ENCODE measurements around the gene UNC13B. TPM values are rescaled to one million over a fixed set of nuclear protein-coding genes. Genes with fewer than 3 reads are reported as not detected.
"Not testable (repeated sequence)": the region's sequence is repeated elsewhere in the genome, so short reads cannot be mapped to it uniquely, and the experiment has no call there.

The UNC13B gene
- total RNA-seq, 1 experiment from 2014 or later: not detected

- Histone ChIP-seq H3K4me1 (ENCODE audit: low read length) (no peaks in the 10 kb centered on the region), H3K9me2 (replicated peaks; ENCODE audit: insufficient read depth, low read length) (no peaks in the 10 kb centered on the region), H3K4me3 (ENCODE audit: low read length) (no peak overlapping the region), H4K20me1 (ENCODE audit: insufficient read depth, low read depth, low read length) (no peaks in the 10 kb centered on the region), H3K4me2 (ENCODE audit: low read depth, low read length, poor library complexity, severe bottlenecking) (no peak overlapping the region), H2AFZ (ENCODE audit: low read length) (no peak overlapping the region), H3K36me3 (ENCODE audit: insufficient read depth, low read length) (no peaks in the 10 kb centered on the region), H3K9me3 (ENCODE audit: low read length) (no peaks in the 10 kb centered on the region), H3K27ac (ENCODE audit: low read length) (no peak overlapping the region), H3K79me2 (ENCODE audit: low read length) (no peaks in the 10 kb centered on the region), H3K27me3 (ENCODE audit: low read length) (no peaks in the 10 kb centered on the region), H3K9ac (ENCODE audit: low read length) (no peak overlapping the region)
- DNase-seq: no peak
These were observed 11.1 kb downstream of the UNC13B start for GRCh38 chr9:35172878-35173277.

GRCh38 chr9:35177520-35177919 lies 15.7 kb downstream of the UNC13B start:
- no peak for DNase-seq
- H3K36me3 ChIP-seq (ENCODE audit: insufficient read depth, low read length): no peaks in the 10 kb centered on the region
- H3K9me3 ChIP-seq (ENCODE audit: low read length): no peaks in the 10 kb centered on the region
- H3K27me3 ChIP-seq (ENCODE audit: low read length): no peaks in the 10 kb centered on the region
- H3K4me3 ChIP-seq (ENCODE audit: low read length): no peak overlapping the region
- no peaks in the 10 kb centered on the region for H3K9me2 ChIP-seq (replicated peaks; ENCODE audit: insufficient read depth, low read length)
- no peak overlapping the region for H2AFZ ChIP-seq (ENCODE audit: low read length)
- no peak overlapping the region for H3K9ac ChIP-seq (ENCODE audit: low read length)
- H3K4me1 ChIP-seq (ENCODE audit: low read length): no peaks in the 10 kb centered on the region
- no peaks in the 10 kb centered on the region for H3K79me2 ChIP-seq (ENCODE audit: low read length)
- H4K20me1 ChIP-seq (ENCODE audit: insufficient read depth, low read depth, low read length): no peaks in the 10 kb centered on the region
- H3K4me2 ChIP-seq (ENCODE audit: low read depth, low read length, poor library complexity, severe bottlenecking): no peak overlapping the region
- no peak overlapping the region for H3K27ac ChIP-seq (ENCODE audit: low read length)

GRCh38 chr9:35179347-35180280 lies 17.8 kb downstream of the UNC13B start:
- no peaks in the 10 kb centered on the region for H3K9me3 ChIP-seq (ENCODE audit: low read length)
- no peak overlapping the region for H3K4me2 ChIP-seq (ENCODE audit: low read depth, low read length, poor library complexity, severe bottlenecking)
- no peak overlapping the region for H3K9ac ChIP-seq (ENCODE audit: low read length)
- H4K20me1 ChIP-seq (ENCODE audit: insufficient read depth, low read depth, low read length): no peaks in the 10 kb centered on the region
- H3K36me3 ChIP-seq (ENCODE audit: insufficient read depth, low read length): no peaks in the 10 kb centered on the region
- no peaks in the 10 kb centered on the region for H3K27me3 ChIP-seq (ENCODE audit: low read length)
- no peaks in the 10 kb centered on the region for H3K4me1 ChIP-seq (ENCODE audit: low read length)
- no peaks in the 10 kb centered on the region for H3K9me2 ChIP-seq (replicated peaks; ENCODE audit: insufficient read depth, low read length)
- H3K27ac ChIP-seq (ENCODE audit: low read length): no peak overlapping the region
- no peak overlapping the region for H2AFZ ChIP-seq (ENCODE audit: low read length)
- H3K79me2 ChIP-seq (ENCODE audit: low read length): no peaks in the 10 kb centered on the region
- no peak overlapping the region for H3K4me3 ChIP-seq (ENCODE audit: low read length)
- DNase-seq: no peak

GRCh38 chr9:35180801-35181200 lies 19.0 kb downstream of the UNC13B start:
- no peaks in the 10 kb centered on the region for H3K9me3 ChIP-seq (ENCODE audit: low read length)
- H2AFZ ChIP-seq (ENCODE audit: low read length): no peak overlapping the region
- H3K27ac ChIP-seq (ENCODE audit: low read length): no peak overlapping the region
- no peaks in the 10 kb centered on the region for H4K20me1 ChIP-seq (ENCODE audit: insufficient read depth, low read depth, low read length)
- no peaks in the 10 kb centered on the region for H3K36me3 ChIP-seq (ENCODE audit: insufficient read depth, low read length)
- no peak overlapping the region for H3K4me2 ChIP-seq (ENCODE audit: low read depth, low read length, poor library complexity, severe bottlenecking)
- H3K4me1 ChIP-seq (ENCODE audit: low read length): no peaks in the 10 kb centered on the region
- no peaks in the 10 kb centered on the region for H3K9me2 ChIP-seq (replicated peaks; ENCODE audit: insufficient read depth, low read length)
- H3K27me3 ChIP-seq (ENCODE audit: low read length): no peaks in the 10 kb centered on the region
- no peak overlapping the region for H3K4me3 ChIP-seq (ENCODE audit: low read length)
- no peaks in the 10 kb centered on the region for H3K79me2 ChIP-seq (ENCODE audit: low read length)
- H3K9ac ChIP-seq (ENCODE audit: low read length): no peak overlapping the region
- no peak for DNase-seq

- not testable (repeated sequence) for H3K4me1 ChIP-seq (ENCODE audit: low read length); H3K4me2 ChIP-seq (ENCODE audit: low read depth, low read length, poor library complexity, severe bottlenecking); H3K36me3 ChIP-seq (ENCODE audit: insufficient read depth, low read length); H3K9me2 ChIP-seq (replicated peaks; ENCODE audit: insufficient read depth, low read length); H2AFZ ChIP-seq (ENCODE audit: low read length); DNase-seq; H3K27ac ChIP-seq (ENCODE audit: low read length); H3K9me3 ChIP-seq (ENCODE audit: low read length); H3K4me3 ChIP-seq (ENCODE audit: low read length); H3K9ac ChIP-seq (ENCODE audit: low read length); H4K20me1 ChIP-seq (ENCODE audit: insufficient read depth, low read depth, low read length); H3K27me3 ChIP-seq (ENCODE audit: low read length); H3K79me2 ChIP-seq (ENCODE audit: low read length)
These were observed 20.6 kb downstream of the UNC13B start for GRCh38 chr9:35182401-35182800.

GRCh38 chr9:35182996-35183754 lies 21.4 kb downstream of the UNC13B start:
- H2AFZ ChIP-seq (ENCODE audit: low read length); H3K4me2 ChIP-seq (ENCODE audit: low read depth, low read length, poor library complexity, severe bottlenecking); H3K27ac ChIP-seq (ENCODE audit: low read length); H3K4me1 ChIP-seq (ENCODE audit: low read length); H4K20me1 ChIP-seq (ENCODE audit: insufficient read depth, low read depth, low read length); DNase-seq; H3K79me2 ChIP-seq (ENCODE audit: low read length); H3K4me3 ChIP-seq (ENCODE audit: low read length); H3K9ac ChIP-seq (ENCODE audit: low read length); H3K9me2 ChIP-seq (replicated peaks; ENCODE audit: insufficient read depth, low read length); H3K36me3 ChIP-seq (ENCODE audit: insufficient read depth, low read length); H3K9me3 ChIP-seq (ENCODE audit: low read length); H3K27me3 ChIP-seq (ENCODE audit: low read length): not testable (repeated sequence)

- not testable (repeated sequence) for H3K9ac ChIP-seq (ENCODE audit: low read length); H3K79me2 ChIP-seq (ENCODE audit: low read length); H2AFZ ChIP-seq (ENCODE audit: low read length); H3K27me3 ChIP-seq (ENCODE audit: low read length); H3K9me2 ChIP-seq (replicated peaks; ENCODE audit: insufficient read depth, low read length); H3K9me3 ChIP-seq (ENCODE audit: low read length); H3K4me3 ChIP-seq (ENCODE audit: low read length); H4K20me1 ChIP-seq (ENCODE audit: insufficient read depth, low read depth, low read length); H3K4me2 ChIP-seq (ENCODE audit: low read depth, low read length, poor library complexity, severe bottlenecking); H3K4me1 ChIP-seq (ENCODE audit: low read length); H3K36me3 ChIP-seq (ENCODE audit: insufficient read depth, low read length); H3K27ac ChIP-seq (ENCODE audit: low read length); DNase-seq
These were observed 22.1 kb downstream of the UNC13B start for GRCh38 chr9:35183755-35184480.

- Histone ChIP-seq H3K27ac (ENCODE audit: low read length) (no peak overlapping the region), H3K36me3 (ENCODE audit: insufficient read depth, low read length) (no peaks in the 10 kb centered on the region), H3K4me2 (ENCODE audit: low read depth, low read length, poor library complexity, severe bottlenecking) (no peak overlapping the region), H3K4me1 (ENCODE audit: low read length) (no peaks in the 10 kb centered on the region), H4K20me1 (ENCODE audit: insufficient read depth, low read depth, low read length) (no peaks in the 10 kb centered on the region), H3K27me3 (ENCODE audit: low read length) (no peaks in the 10 kb centered on the region), H3K9me2 (replicated peaks; ENCODE audit: insufficient read depth, low read length) (no peaks in the 10 kb centered on the region), H3K4me3 (ENCODE audit: low read length) (no peak overlapping the region), H3K9ac (ENCODE audit: low read length) (no peak overlapping the region), H3K9me3 (ENCODE audit: low read length) (no peaks in the 10 kb centered on the region), H2AFZ (ENCODE audit: low read length) (no peak overlapping the region), H3K79me2 (ENCODE audit: low read length) (no peaks in the 10 kb centered on the region)
- DNase-seq: no peak
These were observed 24.7 kb downstream of the UNC13B start for GRCh38 chr9:35186524-35186923.

Data from Karpas-422 (cell line).